ENCODE measurements around the gene SOBP.
"Not testable (repeated sequence)": the region's sequence is repeated elsewhere in the genome, so short reads cannot be mapped to it uniquely, and the experiment has no call there.

- not testable (repeated sequence) for TF ChIP-seq POLR2A, CTCF (IDR thresholded peaks at IDR 0.05)
Measured at GRCh38 chr6:107475360-107475759, 14.6 kb upstream of the SOBP start.

Data from esophagus squamous epithelium (tissue), 4 donors.